WERI-Rb-1 (cell line): ENCODE measurements around the gene GPC2.

ENCODE experiments used
- DNase-seq: peaks from one replicate; pipeline ENCODE4 v3.0.0-alpha.2; 2020
- H3K27ac ChIP-seq: fragments of 250-450 bp; sonication (Bioruptor Pico); 2 replicates; pipeline ENCODE4 v1.5.1; 2020; ENCODE audit warnings: mild to moderate bottlenecking, moderate library complexity
- H3K27me3 ChIP-seq: fragments of 250-450 bp; sonication (Bioruptor Pico); 2 replicates; pipeline ENCODE4 v1.5.1; 2021; ENCODE audit warnings: mild to moderate bottlenecking, low read depth, moderate library complexity; ENCODE audit not compliant: insufficient read depth, severe bottlenecking
- H3K36me3 ChIP-seq: fragments of 250-450 bp; sonication (Bioruptor Pico); 2 replicates; pipeline ENCODE4 v1.5.1; 2020; ENCODE audit warnings: mild to moderate bottlenecking, moderate library complexity
- H3K4me3 ChIP-seq: 2 replicates; pipeline ENCODE4 v1.5.1; 2011; ENCODE audit warnings: low read depth, mild to moderate bottlenecking, control low read depth, low read length
- H3K9me3 ChIP-seq: fragments of 250-450 bp; sonication (Bioruptor Pico); 2 replicates; pipeline ENCODE4 v1.5.1; 2021; ENCODE audit warnings: mild to moderate bottlenecking, moderate library complexity; ENCODE audit not compliant: severe bottlenecking
- TF ChIP-seq, protein P1 (sequence below): IDR thresholded peaks from 2 replicates; pipeline ENCODE4 v1.5.1; 2011; ENCODE audit warnings: low read depth, mild to moderate bottlenecking, control low read depth, inconsistent platforms, low read length

Gene GPC2

DNA sequence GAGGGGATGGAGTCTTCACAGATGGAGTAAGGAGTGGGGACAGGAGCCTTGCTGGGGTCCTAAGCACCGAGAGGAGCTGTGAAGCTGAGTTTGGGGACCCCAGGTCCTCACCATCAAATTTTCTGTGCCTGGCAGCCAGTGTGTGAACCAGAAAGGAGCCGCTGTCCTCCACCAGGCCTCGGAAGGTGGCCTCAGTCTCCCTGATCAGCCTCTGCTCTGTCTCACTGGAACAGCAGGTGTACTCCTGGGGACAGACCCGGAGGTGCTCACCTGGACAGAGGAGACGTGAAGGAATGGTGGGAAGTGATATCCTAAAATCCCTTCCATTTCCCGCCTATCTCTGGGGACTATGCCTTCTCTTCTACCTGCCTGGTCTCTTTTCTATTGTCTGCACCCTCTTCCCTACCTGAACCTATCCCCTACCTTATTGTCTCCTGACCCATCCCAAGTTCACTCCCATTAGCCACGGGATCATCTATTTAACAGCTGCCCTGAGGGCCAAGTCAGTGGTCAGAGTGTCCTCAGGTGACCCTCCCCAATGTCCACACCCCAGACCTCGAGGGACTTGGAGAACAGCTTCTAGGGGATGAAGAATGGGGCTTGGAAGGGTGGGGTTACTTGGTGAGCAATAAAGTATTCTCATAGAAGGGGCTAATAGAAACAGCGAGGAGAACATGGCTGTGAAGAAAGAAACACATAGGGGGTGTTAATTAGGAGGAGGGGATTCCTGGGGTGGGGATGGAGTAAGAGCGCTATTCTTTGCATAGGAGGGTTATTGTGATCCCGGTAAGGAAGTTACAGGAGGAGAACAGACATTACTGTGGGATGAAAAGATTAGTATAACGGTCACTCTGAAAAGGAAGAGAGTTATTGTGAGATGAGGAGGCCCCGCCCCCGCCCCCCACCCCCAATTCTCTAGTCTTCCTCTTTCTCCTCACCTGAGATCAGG lies 811 bp downstream of the GPC2 start:
- peaks cover 32% of the 10 kb centered on the region for H3K36me3 ChIP-seq
- H3K9me3 ChIP-seq: peaks cover 3% of the 10 kb centered on the region
- TF ChIP-seq, protein P1, sequence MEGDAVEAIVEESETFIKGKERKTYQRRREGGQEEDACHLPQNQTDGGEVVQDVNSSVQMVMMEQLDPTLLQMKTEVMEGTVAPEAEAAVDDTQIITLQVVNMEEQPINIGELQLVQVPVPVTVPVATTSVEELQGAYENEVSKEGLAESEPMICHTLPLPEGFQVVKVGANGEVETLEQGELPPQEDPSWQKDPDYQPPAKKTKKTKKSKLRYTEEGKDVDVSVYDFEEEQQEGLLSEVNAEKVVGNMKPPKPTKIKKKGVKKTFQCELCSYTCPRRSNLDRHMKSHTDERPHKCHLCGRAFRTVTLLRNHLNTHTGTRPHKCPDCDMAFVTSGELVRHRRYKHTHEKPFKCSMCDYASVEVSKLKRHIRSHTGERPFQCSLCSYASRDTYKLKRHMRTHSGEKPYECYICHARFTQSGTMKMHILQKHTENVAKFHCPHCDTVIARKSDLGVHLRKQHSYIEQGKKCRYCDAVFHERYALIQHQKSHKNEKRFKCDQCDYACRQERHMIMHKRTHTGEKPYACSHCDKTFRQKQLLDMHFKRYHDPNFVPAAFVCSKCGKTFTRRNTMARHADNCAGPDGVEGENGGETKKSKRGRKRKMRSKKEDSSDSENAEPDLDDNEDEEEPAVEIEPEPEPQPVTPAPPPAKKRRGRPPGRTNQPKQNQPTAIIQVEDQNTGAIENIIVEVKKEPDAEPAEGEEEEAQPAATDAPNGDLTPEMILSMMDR: no peak
- DNase-seq: no peak
- peak overlapping the region; percentile 91 for H3K4me3 ChIP-seq
- peak overlapping the region; percentile 93 for H3K27ac ChIP-seq
- no peaks in the 10 kb centered on the region for H3K27me3 ChIP-seq

DNA sequence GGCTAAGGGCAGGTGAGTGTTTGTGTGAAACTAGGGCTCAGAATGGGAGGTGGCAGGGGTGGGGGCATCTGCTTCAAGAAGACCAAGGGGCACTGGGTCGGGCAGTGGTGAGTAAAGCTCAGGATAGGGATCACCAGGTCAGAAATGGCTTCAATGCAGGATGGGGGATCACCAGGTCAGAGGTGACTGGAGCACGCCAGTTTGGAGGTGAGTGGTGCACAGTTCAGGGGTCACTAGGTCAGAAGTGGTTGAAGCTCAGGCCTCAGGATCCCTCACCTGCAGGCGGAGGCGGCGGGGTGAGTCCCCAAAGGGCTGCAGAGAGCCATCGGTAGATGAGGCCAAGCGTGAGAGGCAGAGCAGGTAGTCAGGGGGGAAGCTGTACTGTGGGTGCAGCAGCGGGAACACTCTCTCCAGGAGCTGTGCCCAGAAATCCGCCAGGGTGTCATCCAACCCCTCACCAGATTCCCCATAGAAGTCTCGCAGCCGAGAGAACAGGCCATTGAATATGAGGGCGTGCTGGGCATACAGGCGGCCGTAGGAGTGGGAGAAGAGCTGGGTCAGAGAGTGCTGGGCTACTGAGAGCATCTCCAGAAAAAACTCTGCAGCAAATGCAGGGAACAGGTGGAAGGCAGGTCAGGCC lies 1.8 kb downstream of the GPC2 start:
- DNase-seq: no peak
- Histone ChIP-seq H3K36me3 (peaks cover 37% of the 10 kb centered on the region), H3K4me3 (no peak overlapping the region), H3K27me3 (no peaks in the 10 kb centered on the region), H3K9me3 (peaks cover 3% of the 10 kb centered on the region), H3K27ac (no peak overlapping the region; the same call in 1 of the 2 replicates)
- TF ChIP-seq, protein P1: no peak

DNA sequence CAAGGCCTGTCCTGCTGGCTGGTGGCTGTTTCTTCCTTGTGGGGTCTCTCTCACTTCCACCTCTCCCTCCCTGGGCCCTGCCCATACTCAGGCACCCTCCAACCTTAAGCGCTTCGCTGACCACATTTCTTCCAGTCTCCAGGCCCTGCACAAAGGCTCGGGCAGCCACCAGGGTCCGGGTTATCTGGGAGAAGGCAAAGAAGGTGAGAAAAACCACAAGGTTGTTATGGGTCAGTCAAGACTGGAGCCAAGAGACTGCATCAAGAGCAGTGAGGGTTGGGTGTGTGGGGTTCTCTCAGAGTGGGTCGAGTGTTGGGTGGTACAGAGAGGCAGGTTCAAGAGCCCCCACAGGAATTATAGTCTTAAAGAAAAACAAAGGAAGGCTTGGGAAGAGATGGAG lies 2.6 kb downstream of the GPC2 start:
- Histone ChIP-seq H3K27ac (no peak overlapping the region), H3K36me3 (peaks cover 44% of the 10 kb centered on the region), H3K4me3 (no peak overlapping the region), H3K27me3 (no peaks in the 10 kb centered on the region), H3K9me3 (peaks cover 3% of the 10 kb centered on the region)
- TF ChIP-seq, protein P1: no peak
- DNase-seq: no peak

DNA sequence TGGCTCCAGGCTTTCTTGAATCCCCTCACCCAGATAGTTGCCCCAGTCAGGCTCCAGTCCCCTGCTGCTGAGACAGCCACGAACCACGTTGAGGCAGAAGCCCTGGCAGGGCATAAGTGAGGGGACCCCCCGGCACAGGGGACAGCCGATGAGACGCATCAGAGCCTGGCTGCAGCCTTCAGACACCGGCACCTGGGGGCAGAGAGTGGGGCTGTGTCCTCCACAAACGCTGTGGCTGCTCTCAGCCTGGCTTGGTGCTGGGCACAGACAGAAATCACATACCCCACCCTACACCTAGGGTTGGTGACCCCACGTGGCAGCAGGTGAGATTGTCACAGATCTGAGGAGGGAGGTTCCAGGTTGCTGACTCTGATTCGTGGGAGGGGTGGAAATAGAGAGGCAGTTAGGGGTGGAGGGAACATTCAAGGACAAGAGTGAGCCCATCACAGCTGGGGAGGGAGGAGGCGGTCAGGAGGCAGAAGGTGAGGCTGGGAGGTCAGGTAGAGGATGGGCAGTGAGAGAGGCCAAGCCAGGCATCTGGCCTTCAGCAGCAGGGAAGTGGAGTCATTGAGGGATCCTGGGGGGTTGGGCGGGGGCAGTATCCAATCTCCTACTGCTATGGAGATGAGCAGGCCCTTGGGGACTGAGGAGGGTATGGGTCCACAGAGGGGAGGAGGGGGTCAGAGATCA lies 3.2 kb downstream of the GPC2 start:
- H3K9me3 ChIP-seq: peaks cover 3% of the 10 kb centered on the region
- no peak overlapping the region for H3K27ac ChIP-seq
- no peak for DNase-seq
- H3K4me3 ChIP-seq: no peak overlapping the region
- peaks cover 44% of the 10 kb centered on the region for H3K36me3 ChIP-seq
- H3K27me3 ChIP-seq: no peaks in the 10 kb centered on the region
- TF ChIP-seq, protein P1: no peak

DNA sequence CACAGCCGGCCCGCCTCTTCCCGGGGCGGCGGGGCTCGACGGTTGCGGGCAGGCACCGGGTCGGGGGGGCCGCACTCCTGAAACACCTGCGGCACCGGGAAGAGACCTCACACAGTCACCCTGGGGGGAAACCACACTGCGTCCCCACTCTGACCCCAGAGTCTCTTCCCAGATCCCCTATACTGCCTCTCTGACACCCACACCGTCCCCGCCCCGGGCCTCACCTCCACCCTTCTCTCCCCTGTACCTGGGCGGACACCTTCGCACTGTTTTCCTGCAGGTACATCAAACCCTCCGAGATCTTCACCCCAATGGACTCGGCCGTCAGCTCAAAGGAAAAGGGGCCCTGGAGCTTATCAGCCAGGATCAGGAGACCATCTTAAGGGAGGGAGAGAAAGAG lies 5.3 kb downstream of the GPC2 start:
- peaks cover 44% of the 10 kb centered on the region for H3K36me3 ChIP-seq
- no peak overlapping the region for H3K4me3 ChIP-seq
- no peaks in the 10 kb centered on the region for H3K27me3 ChIP-seq
- TF ChIP-seq, protein P1: no peak
- H3K27ac ChIP-seq: no peak overlapping the region
- DNase-seq: no peak
- H3K9me3 ChIP-seq: no peaks in the 10 kb centered on the region
